Ascending aorta (tissue), 2 donors: ENCODE data around the gene SPATA2L. TPM values are rescaled to one million over a fixed set of nuclear protein-coding genes. Genes with fewer than 3 reads are reported as not detected.
"Not testable (repeated sequence)": the region's sequence is repeated elsewhere in the genome, so short reads cannot be mapped to it uniquely, and the experiment has no call there.

Experiments
- DNase-seq, 2 donors: peaks; one replicate each; pipeline ENCODE4 v3.0.0-alpha.2; 2019; ENCODE audit warnings: low spot score in 2 of 2
- H3K27ac ChIP-seq, 2 donors: fragments of 200-600 bp; sonication (generic); one replicate each; pipeline ENCODE4 v1.5.1; 2016 to 2017; ENCODE audit warnings: mild to moderate bottlenecking in 1 of 2
- H3K27me3 ChIP-seq: fragments of 200-600 bp; sonication (generic); one replicate; pipeline ENCODE4 v1.5.1; 2017
- H3K36me3 ChIP-seq, 2 donors: fragments of 200-600 bp; sonication (generic); one replicate each; pipeline ENCODE4 v1.5.1; 2016
- H3K4me1 ChIP-seq, 2 donors: fragments of 200-600 bp; sonication (generic); one replicate each; pipeline ENCODE4 v1.5.1; 2016 to 2017; ENCODE audit warnings: mild to moderate bottlenecking in 1 of 2
- H3K4me3 ChIP-seq, 2 donors: fragments of 200-600 bp; sonication (generic); one replicate each; pipeline ENCODE4 v1.5.1; 2016 to 2017; ENCODE audit warnings: mild to moderate bottlenecking in 1 of 2
- H3K9me3 ChIP-seq, 2 donors: fragments of 200-600 bp; sonication (generic); one replicate each; pipeline ENCODE4 v1.5.1; 2016
- intact Hi-C: fragments of 100-400 bp; cut with DNase I; formaldehyde crosslinking; loops from one replicate; pipeline ENCODE4 v1.15.1; 2023
- total RNA-seq: library from RNA; depleted of rRNA; stranded (reverse); fragments of >200 nt; gene quantifications from one replicate; pipeline ENCODE4 v1.1.0, GENCODE V29; 2016
- TF ChIP-seq, protein P1 (sequence below), 3 experiments: fragments of 200-600 bp in 2 of 3; fragments of 450-650 bp in 1 of 3; sonication (generic) in 2 of 3; IDR thresholded peaks; one replicate each; pipeline ENCODE4 v1.5.1; 2016 to 2019; ENCODE audit warnings: antibody characterized with exemption in 3 of 3, mild to moderate bottlenecking in 1 of 3, moderate library complexity in 1 of 3

The SPATA2L gene
- total RNA-seq, 1 donor from 2014 or later = 34.7 TPM

DNA sequence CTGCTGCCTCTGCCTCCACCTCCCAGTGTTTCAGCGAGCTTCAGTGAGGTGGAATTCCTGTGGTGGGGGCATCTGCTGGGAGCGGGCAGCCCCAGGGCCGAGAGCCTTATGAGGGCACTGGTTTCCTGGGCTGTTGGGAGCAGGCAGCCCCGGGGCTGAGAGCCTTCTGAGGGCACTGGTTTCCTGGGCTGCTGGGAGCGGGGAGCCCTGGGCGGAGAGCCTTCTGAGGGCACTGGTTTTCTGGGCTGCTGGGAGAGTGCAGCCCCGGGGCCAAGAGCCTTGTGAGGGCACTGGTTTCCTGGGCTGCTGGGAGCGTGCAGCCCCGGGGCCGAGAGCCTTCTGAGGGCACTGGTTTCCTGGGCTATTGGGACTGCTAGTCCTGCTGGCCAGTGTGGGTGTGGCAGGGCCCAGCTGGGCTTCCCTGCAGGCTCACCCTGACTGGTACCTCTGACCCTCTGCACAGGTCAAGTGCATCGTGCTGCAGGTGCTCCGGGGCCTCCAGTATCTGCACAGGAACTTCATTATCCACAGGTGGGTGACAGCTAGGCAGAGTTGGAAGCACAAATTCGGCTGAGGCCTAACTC lies 9.4 kb downstream of the SPATA2L start:
- Histone ChIP-seq H3K4me3 (no peak overlapping the region), H3K4me1 (peaks cover 4 to 5% of the 10 kb centered on the region in 2 donors), H3K36me3 (peaks cover 28 to 38% of the 10 kb centered on the region in 2 donors), H3K27ac (no peak overlapping the region), H3K27me3 (no peaks in the 10 kb centered on the region), H3K9me3 (no peaks in the 10 kb centered on the region)
- TF ChIP-seq, protein P1, sequence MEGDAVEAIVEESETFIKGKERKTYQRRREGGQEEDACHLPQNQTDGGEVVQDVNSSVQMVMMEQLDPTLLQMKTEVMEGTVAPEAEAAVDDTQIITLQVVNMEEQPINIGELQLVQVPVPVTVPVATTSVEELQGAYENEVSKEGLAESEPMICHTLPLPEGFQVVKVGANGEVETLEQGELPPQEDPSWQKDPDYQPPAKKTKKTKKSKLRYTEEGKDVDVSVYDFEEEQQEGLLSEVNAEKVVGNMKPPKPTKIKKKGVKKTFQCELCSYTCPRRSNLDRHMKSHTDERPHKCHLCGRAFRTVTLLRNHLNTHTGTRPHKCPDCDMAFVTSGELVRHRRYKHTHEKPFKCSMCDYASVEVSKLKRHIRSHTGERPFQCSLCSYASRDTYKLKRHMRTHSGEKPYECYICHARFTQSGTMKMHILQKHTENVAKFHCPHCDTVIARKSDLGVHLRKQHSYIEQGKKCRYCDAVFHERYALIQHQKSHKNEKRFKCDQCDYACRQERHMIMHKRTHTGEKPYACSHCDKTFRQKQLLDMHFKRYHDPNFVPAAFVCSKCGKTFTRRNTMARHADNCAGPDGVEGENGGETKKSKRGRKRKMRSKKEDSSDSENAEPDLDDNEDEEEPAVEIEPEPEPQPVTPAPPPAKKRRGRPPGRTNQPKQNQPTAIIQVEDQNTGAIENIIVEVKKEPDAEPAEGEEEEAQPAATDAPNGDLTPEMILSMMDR (IDR thresholded peaks at IDR 0.05) = no peak
- intact Hi-C loops = no loop called here
- DNase-seq = no peak

DNA sequence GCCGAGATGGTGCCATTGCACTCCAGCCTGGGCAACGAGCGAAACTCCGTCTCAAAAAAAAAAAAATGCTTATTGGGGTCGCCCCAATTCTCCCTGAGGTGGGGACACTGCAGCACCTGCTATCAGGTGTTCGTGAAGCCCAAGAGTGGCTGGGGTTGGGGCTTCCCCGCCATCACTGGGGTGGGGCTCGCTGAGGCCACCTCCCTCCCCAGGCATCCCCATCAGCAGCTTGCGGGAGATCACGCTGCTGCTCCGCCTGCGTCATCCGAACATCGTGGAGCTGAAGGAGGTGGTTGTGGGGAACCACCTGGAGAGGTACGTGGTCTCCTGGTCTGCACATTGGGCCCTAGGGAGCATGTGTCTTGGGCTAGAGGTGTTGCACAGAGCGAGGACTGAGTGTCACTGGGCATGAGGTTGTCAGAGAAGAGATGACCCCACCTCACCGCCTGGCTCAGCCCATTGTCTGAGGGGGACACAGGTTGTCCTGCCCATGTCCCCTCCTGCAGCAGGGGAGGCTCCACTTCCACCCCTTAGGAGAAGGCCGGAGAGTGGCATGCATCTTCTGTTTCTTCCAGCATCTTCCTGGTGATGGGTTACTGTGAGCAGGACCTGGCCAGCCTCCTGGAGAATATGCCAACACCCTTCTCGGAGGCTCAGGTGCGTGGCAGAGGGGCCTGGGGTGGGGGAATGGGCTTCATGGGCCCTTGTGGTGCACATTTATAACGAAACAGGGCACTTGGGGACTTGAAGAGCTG lies 10.1 kb downstream of the SPATA2L start:
- intact Hi-C loops = no loop called here
- no peaks in the 10 kb centered on the region for H3K9me3 ChIP-seq
- H3K27ac ChIP-seq = no peak overlapping the region
- no peak for DNase-seq
- peaks cover 4 to 5% of the 10 kb centered on the region in 2 donors for H3K4me1 ChIP-seq
- H3K4me3 ChIP-seq = no peak overlapping the region
- H3K27me3 ChIP-seq = no peaks in the 10 kb centered on the region
- TF ChIP-seq, protein P1 (IDR thresholded peaks at IDR 0.05) = no peak
- peaks cover 28 to 38% of the 10 kb centered on the region in 2 donors for H3K36me3 ChIP-seq

DNA sequence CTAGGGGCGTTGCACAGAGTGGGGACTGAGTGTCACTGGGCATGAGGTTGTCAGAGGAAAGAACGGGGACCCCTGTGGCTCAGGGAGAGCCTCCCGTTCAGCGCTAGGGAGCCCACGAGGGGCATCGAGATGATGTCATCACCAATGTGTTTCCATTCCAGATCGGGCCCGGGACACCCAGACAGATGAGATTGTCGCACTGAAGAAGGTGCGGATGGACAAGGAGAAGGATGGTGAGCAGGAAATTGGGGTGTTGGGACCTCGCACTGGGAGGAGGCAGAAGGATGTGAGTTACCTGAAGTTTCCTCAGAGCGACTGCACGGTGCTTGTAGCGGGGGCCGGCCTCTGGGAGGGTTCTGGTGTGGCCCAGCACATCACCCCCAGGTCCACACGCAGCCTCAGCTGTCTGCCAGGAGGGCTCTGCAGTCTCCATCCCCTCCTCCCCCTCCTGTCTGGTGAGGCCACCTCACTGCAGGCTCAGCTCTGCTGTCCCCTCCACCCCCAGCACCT lies 11.1 kb downstream of the SPATA2L start:
- Histone ChIP-seq H3K4me1 (peaks cover 4 to 5% of the 10 kb centered on the region in 2 donors), H3K27ac (no peak overlapping the region), H3K36me3 (peaks cover 25 to 38% of the 10 kb centered on the region in 2 donors), H3K4me3 (no peak overlapping the region), H3K9me3 (no peaks in the 10 kb centered on the region), H3K27me3 (no peaks in the 10 kb centered on the region)
- no peak for DNase-seq
- intact Hi-C loops = no loop called here
- TF ChIP-seq, protein P1 (IDR thresholded peaks at IDR 0.05) = no peak

- not testable (repeated sequence) for H3K4me3 ChIP-seq, H3K27ac ChIP-seq, H3K9me3 ChIP-seq, H3K4me1 ChIP-seq, DNase-seq, H3K27me3 ChIP-seq
- peaks cover 22 to 38% of the 10 kb centered on the region in 2 donors for H3K36me3 ChIP-seq
- intact Hi-C loops = loop anchor here (10.0 kb wide), 1 partner anchor 445 kb away; no protein-coding TSS in a partner anchor
Measured at GRCh38 chr16:89689621-89690020, 11.9 kb downstream of the SPATA2L start.

DNA sequence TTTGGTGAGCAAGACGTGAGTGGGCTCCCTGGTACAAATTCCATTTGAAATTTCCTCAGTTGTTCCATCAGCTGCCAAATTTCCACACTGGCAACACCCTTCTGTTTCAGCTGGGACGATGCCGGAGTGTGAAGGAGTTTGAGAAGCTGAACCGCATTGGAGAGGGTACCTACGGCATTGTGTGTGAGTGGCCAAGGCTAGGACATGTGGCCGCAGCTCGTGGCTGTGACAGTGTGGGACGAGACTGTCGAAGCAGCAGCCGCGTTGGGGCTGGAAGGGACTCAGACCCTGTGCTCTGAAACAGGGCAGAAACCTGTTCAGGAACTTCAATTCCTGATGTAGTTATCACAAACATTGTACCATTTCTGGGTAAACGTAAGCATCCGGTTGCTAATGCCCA lies 12.4 kb downstream of the SPATA2L start:
- DNase-seq = no peak
- no peak overlapping the region for H3K4me3 ChIP-seq
- TF ChIP-seq, protein P1 (IDR thresholded peaks at IDR 0.05) = no peak
- no peak overlapping the region for H3K27ac ChIP-seq
- H3K4me1 ChIP-seq = peaks cover 4 to 5% of the 10 kb centered on the region in 2 donors
- no peaks in the 10 kb centered on the region for H3K27me3 ChIP-seq
- peaks cover 22 to 33% of the 10 kb centered on the region in 2 donors for H3K36me3 ChIP-seq
- intact Hi-C loops = loop anchor here (10.0 kb wide), 1 partner anchor 444 kb away; no protein-coding TSS in a partner anchor
- no peaks in the 10 kb centered on the region for H3K9me3 ChIP-seq

GRCh38 chr16:89688395-89688794 lies 13.1 kb downstream of the SPATA2L start:
- intact Hi-C loops = loop anchor here (10.0 kb wide), 1 partner anchor 444 kb away; no protein-coding TSS in a partner anchor

More at GRCh38 chr16:89688395-89688794, 13.1 kb downstream of the SPATA2L start:
- H3K4me3 ChIP-seq = no peak overlapping the region
- H3K27ac ChIP-seq = no peak overlapping the region
- TF ChIP-seq, protein P1 (IDR thresholded peaks at IDR 0.05) = no peak
- no peak for DNase-seq
- H3K4me1 ChIP-seq = peaks cover 4 to 5% of the 10 kb centered on the region in 2 donors
- H3K27me3 ChIP-seq = no peaks in the 10 kb centered on the region
- H3K9me3 ChIP-seq = no peaks in the 10 kb centered on the region
- H3K36me3 ChIP-seq = peaks cover 17 to 26% of the 10 kb centered on the region in 2 donors
